Activated naive CD4-positive, alpha-beta T cell treated with anti-CD3 and anti-CD28 coated beads, Interleukin-2, amount 50 U/mL, for 72 hours (primary cell): ENCODE data around the gene IRGM. TPM values are rescaled to one million over a fixed set of nuclear protein-coding genes. Genes with fewer than 3 reads are reported as not detected.
A peak's percentile ranks its signal among the peaks of the same experiment; 100 is the strongest.
"Not testable (repeated sequence)": the region's sequence is repeated elsewhere in the genome, so short reads cannot be mapped to it uniquely, and the experiment has no call there.

Experiments used
- ATAC-seq, 2 donors: fragments of 150-1000 bp; cut with Tn5 transposase; 2 replicates each; pipeline ENCODE4 v1.10.0; 2021; ENCODE audit warnings: mild to moderate bottlenecking in 2 of 2, moderate library complexity in 2 of 2
- DNase-seq, 2 donors: peaks; one replicate each; pipeline ENCODE4 v3.0.0; 2021 to 2022; ENCODE audit warnings: low spot score in 2 of 2
- H3K27ac Mint-ChIP-seq, 2 donors: one replicate each; pipeline ENCODE4 v1.8.0; 2022; ENCODE audit warnings: mild to moderate bottlenecking in 2 of 2, mixed read lengths in 2 of 2
- H3K36me3 Mint-ChIP-seq, 2 donors: one replicate each; pipeline ENCODE4 v1.8.0; 2022; ENCODE audit warnings: mixed read lengths in 2 of 2
- H3K9me3 Mint-ChIP-seq, 2 donors: one replicate each; pipeline ENCODE4 v1.8.0; 2022; ENCODE audit warnings: mixed read lengths in 2 of 2
- total RNA-seq, 2 donors: library from RNA; stranded (reverse); gene quantifications; one replicate each; pipeline ENCODE4 v1.2.3, GENCODE V29; 2022

Gene IRGM, protein sequence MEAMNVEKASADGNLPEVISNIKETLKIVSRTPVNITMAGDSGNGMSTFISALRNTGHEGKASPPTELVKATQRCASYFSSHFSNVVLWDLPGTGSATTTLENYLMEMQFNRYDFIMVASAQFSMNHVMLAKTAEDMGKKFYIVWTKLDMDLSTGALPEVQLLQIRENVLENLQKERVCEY
- 1 to 10 TPM; 4.5 to 4.7 TPM for total RNA-seq

DNA sequence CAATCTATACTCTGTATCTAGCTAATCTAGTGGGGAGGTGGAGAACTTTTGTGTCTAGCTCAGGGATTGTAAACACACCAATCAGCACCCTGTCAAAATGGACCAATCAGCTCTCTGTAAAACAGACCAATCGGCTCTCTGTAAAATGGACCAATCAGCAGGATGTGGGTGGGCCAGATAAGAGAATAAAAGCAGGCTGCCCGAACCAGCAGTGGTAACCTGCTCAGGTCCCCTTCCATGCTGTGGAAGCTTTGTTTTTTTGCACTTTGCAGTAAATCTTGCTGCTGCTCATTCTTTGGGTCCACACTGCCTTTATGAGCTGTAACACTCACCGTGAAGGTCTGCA is at the start of gene IRGM:
TSS of gene IRGM (plus strand) at position 214 of the 346 bp plus-strand sequence. CDS start 1,603 bp downstream, outside the sequence.
- not testable (repeated sequence) for DNase-seq, ATAC-seq, H3K9me3 Mint-ChIP-seq
- Mint-ChIP-seq H3K27ac (peak within 1 kb of the TSS; percentile 79 to 93), H3K36me3 (peaks cover 0 to 19% of the 10 kb centered on the region in 2 donors)

DNA sequence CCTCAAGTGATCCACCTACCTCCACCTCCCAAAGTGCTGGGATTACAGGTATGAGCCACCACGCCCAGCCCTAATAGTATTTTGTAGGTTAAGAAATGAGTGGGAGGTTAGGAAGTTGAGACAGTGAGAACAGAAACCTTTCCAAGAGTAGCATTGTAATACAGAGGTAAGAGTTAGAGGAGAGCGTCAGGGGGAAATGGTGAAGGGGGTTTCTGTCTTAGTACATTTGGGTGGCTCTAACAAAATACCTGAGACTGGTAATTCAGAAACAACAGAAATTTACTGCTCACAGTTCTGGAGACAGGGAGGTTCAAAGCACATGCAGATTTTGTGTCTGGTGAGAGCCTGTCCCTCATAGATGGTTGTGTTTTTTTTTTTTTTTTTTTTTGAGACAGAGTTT is 48.9 kb upstream of the IRGM start:
- peaks cover 0 to 13% of the 10 kb centered on the region in 2 donors for H3K9me3 Mint-ChIP-seq
- DNase-seq (no peak), ATAC-seq (peak; percentile 61 to 76)
- H3K36me3 Mint-ChIP-seq: peaks cover 8 to 41% of the 10 kb centered on the region in 2 donors
- peak overlapping the region in 1 of 2 donors; percentile 66 for H3K27ac Mint-ChIP-seq

- H3K27ac Mint-ChIP-seq: no peak overlapping the region
- peaks cover 4 to 23% of the 10 kb centered on the region in 2 donors for H3K36me3 Mint-ChIP-seq
- ATAC-seq (peak; percentile 52 to 54), DNase-seq (no peak)
- H3K9me3 Mint-ChIP-seq: peaks cover 0 to 5% of the 10 kb centered on the region in 2 donors
Measured at GRCh38 chr5:150801117-150801927, 45.0 kb upstream of the IRGM start.

GRCh38 chr5:150804388-150804787 is 41.9 kb upstream of the IRGM start:
- Mint-ChIP-seq H3K27ac (no peak overlapping the region), H3K36me3 (peaks cover 4 to 10% of the 10 kb centered on the region in 2 donors), H3K9me3 (peaks cover 0 to 5% of the 10 kb centered on the region in 2 donors)
- ATAC-seq: no peak
- DNase-seq: no peak

- DNase-seq (no peak), ATAC-seq (no peak)
- Mint-ChIP-seq H3K27ac (no peak overlapping the region), H3K36me3 (peaks cover 0 to 2% of the 10 kb centered on the region in 2 donors), H3K9me3 (peaks cover 0 to under 1% of the 10 kb centered on the region in 2 donors)
Measured at GRCh38 chr5:150809363-150809762, 37.0 kb upstream of the IRGM start.

DNA sequence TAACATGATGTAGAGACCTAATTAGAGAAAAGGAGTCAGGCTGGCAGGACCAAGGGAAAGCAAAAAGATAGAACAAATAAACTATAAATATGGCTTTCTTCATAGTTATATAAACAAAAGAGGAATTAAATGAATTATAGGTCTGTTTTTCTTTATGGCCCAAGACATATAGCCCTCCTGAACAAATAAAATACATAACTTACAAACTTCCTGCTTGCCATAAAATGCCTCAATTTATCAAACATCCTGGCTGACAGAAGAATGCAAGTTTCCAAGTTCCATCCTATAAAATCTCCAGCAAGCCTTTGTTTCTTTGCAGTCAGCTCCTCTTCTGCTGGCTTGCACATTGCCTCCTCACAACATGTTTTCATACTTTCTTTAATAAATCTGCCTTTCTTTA is 31.3 kb upstream of the IRGM start:
- DNase-seq (no peak), ATAC-seq (no peak)
- no peak overlapping the region for H3K27ac Mint-ChIP-seq
- peaks cover 15 to 25% of the 10 kb centered on the region in 2 donors for H3K36me3 Mint-ChIP-seq
- H3K9me3 Mint-ChIP-seq: peaks cover 6 to 22% of the 10 kb centered on the region in 2 donors

DNA sequence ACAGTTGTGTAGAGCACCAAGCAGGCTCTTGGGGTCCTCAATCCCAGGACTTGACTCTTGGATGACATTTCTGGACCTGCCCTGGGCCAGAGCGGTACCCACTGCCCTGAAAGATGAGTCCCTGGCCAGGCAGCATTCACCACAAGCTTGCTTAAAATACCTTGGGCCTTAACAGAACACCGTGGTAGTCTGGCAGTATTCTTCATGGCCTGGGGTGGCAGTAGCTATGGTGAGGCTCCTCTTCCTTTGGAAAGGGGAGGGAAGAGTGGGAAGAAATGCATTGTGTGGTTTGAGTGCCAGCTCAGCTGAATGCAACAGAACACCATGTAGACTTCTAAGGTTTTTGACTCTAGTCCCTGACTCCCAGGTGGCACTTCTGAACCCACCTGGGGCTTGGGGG is 29.4 kb upstream of the IRGM start:
- peaks cover 6 to 22% of the 10 kb centered on the region in 2 donors for H3K9me3 Mint-ChIP-seq
- H3K27ac Mint-ChIP-seq: no peak overlapping the region
- H3K36me3 Mint-ChIP-seq: peaks cover 15 to 27% of the 10 kb centered on the region in 2 donors
- ATAC-seq (no peak), DNase-seq (no peak)

- Mint-ChIP-seq H3K36me3 (peaks cover 0 to 24% of the 10 kb centered on the region in 2 donors), H3K27ac (no peak overlapping the region), H3K9me3 (peaks cover 5 to 9% of the 10 kb centered on the region in 2 donors)
- no peak for DNase-seq
- ATAC-seq: no peak
Measured at GRCh38 chr5:150829744-150830143, 16.6 kb upstream of the IRGM start.

- H3K9me3 Mint-ChIP-seq, H3K27ac Mint-ChIP-seq, DNase-seq, ATAC-seq: not testable (repeated sequence)
- peaks cover 0 to 24% of the 10 kb centered on the region in 2 donors for H3K36me3 Mint-ChIP-seq
Measured at GRCh38 chr5:150831821-150832220, 14.5 kb upstream of the IRGM start.

DNA sequence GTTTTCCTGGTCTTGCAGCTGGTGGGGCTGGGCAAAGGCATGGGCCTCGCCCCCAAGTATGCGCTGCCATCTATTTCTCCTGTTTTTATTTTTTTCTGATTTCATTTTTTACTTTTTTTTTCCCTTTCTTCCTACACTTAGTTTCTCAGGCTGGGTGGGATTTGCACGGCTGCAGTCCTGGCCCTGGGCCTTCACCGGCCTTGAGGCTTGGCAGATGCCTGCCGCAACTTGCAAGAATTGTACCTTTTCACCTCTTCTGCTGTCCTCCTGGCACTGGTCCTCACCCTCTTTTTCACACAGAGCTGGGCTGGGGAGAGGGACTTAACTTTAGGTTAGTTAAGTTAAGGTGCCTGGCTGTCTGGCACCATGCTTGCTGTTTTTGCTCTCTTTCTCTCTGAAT is 10.3 kb upstream of the IRGM start:
- peaks cover 0 to under 1% of the 10 kb centered on the region in 2 donors for H3K9me3 Mint-ChIP-seq
- no peak for DNase-seq
- ATAC-seq: no peak
- peaks cover 0 to 24% of the 10 kb centered on the region in 2 donors for H3K36me3 Mint-ChIP-seq
- H3K27ac Mint-ChIP-seq: peak overlapping the region in 1 of 2 donors; percentile 48

GRCh38 chr5:150836703-150837102 is 9.6 kb upstream of the IRGM start:
- no peak for DNase-seq
- H3K27ac Mint-ChIP-seq: no peak overlapping the region
- H3K9me3 Mint-ChIP-seq: no peaks in the 10 kb centered on the region
- ATAC-seq: no peak
- peaks cover 0 to 22% of the 10 kb centered on the region in 2 donors for H3K36me3 Mint-ChIP-seq

DNA sequence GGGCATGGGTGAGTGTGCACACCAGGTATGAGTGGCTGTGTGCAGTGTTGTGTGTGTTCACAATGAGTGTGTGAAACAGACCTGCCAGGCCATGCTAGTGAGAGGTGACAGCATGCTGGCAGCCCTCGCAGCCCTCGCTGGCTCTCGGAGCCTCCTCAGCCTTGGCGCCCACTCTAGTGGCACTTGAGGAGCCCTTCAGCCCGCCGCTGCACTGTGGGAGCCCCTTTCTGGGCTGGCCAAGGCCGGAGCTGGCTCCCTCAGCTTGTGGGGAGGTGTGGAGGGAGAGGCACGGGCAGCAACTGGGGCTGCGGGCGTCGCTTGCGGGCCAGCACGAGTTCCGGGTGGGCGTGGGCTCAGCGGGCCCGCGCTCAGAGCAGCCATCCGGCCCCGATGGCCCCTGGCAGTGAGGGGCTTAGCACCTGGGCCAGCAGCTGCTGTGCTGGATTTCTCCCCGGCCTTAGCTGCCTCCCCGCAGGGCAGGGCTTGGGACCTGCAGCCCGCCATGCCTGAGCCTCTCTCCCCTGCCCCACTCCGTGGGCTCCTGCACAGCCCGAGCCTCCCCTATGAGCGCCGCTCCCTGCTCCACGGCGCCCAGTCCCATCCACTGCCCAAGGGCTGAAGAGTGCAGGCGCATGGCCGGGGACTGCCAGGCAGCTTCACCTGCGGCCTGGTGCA is 999 bp upstream of the IRGM start:
- not testable (repeated sequence) for ATAC-seq, DNase-seq, H3K9me3 Mint-ChIP-seq, H3K27ac Mint-ChIP-seq
- peaks cover 0 to 19% of the 10 kb centered on the region in 2 donors for H3K36me3 Mint-ChIP-seq

GRCh38 chr5:150846654-150847333 is 473 bp downstream of the IRGM start:
- ATAC-seq: peak; percentile 94 to 95

GRCh38 chr5:150847334-150847695 is 994 bp downstream of the IRGM start:
- ATAC-seq: no peak
- Mint-ChIP-seq H3K27ac (peak overlapping the region in 1 of 2 donors; percentile 79), H3K9me3 (peaks cover 0 to 5% of the 10 kb centered on the region in 2 donors), H3K36me3 (peaks cover 0 to 19% of the 10 kb centered on the region in 2 donors)
- no peak for DNase-seq

More at GRCh38 chr5:150846654-150847333, 473 bp downstream of the IRGM start:
- H3K27ac Mint-ChIP-seq: peak overlapping the region; percentile 79 to 93
- peak; percentile 58 to 64 for DNase-seq
- H3K9me3 Mint-ChIP-seq: peaks cover 0 to 5% of the 10 kb centered on the region in 2 donors
- peaks cover 0 to 19% of the 10 kb centered on the region in 2 donors for H3K36me3 Mint-ChIP-seq

DNA sequence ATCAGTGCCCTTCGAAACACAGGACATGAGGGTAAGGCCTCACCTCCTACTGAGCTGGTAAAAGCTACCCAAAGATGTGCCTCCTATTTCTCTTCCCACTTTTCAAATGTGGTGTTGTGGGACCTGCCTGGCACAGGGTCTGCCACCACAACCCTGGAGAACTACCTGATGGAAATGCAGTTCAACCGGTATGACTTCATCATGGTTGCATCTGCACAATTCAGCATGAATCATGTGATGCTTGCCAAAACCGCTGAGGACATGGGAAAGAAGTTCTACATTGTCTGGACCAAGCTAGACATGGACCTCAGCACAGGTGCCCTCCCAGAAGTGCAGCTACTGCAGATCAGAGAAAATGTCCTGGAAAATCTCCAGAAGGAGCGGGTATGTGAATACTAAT is 1.9 kb downstream of the IRGM start:
- peaks cover 0 to 19% of the 10 kb centered on the region in 2 donors for H3K36me3 Mint-ChIP-seq
- peaks cover 0 to 5% of the 10 kb centered on the region in 2 donors for H3K9me3 Mint-ChIP-seq
- DNase-seq (no peak), ATAC-seq (no peak)
- no peak overlapping the region for H3K27ac Mint-ChIP-seq

GRCh38 chr5:150851039-150851438 is 4.7 kb downstream of the IRGM start:
- no peak overlapping the region for H3K27ac Mint-ChIP-seq
- H3K36me3 Mint-ChIP-seq: peaks cover 0 to 17% of the 10 kb centered on the region in 2 donors
- DNase-seq (no peak), ATAC-seq (no peak)
- peaks cover 0 to 6% of the 10 kb centered on the region in 2 donors for H3K9me3 Mint-ChIP-seq
